Fibroblast of upper back skin (primary cell): ENCODE data around the gene TMEM254.
"Not testable (repeated sequence)": the region's sequence is repeated elsewhere in the genome, so short reads cannot be mapped to it uniquely, and the experiment has no call there.

Experiments used
- DNase-seq: peaks from one replicate; pipeline ENCODE4 v3.0.0-alpha.2; 2013

TMEM254 gene

DNA sequence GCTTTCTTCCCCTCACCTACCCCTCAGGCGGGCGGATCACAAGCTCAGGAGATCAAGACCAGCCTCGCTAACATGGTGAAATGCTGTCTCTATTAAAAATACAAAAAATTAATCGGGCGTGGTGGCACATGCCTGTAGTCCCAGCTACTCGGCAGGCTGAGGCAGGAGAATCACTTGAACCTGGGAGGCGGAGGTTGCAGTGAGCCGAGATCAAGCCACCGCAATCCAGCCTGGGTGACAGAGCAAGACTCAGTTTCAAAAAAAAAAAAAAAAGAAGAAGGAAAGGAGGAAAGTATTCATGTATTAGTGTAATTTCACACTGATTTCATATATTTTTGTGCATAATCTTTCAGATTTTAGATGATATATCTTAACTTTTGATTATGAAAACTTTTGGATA lies 55.2 kb downstream of the TMEM254 start:
- DNase-seq, result not testable (repeated sequence)

DNA sequence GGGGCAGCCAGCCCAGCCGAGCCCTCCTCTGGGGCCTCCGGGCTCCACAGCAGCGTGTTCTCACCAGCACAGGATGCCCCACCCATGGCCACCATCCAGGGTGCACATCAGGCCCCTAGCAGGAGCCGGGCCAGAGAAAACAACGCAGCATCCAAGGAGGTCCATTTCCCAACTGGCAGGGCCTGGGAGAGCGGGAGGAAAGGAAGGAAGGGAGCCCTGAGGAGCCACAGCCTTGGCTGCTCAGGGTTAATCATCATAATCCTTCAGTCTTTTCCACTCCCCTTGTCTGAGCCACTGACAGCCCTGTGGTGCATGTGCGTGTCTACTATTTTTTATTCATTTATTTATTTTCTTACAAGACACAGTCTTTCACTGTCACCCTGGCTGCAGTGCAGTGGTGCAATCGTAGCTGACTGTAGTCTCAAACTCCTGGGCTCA lies 57.7 kb downstream of the TMEM254 start:
- peak; percentile 93 for DNase-seq

DNA sequence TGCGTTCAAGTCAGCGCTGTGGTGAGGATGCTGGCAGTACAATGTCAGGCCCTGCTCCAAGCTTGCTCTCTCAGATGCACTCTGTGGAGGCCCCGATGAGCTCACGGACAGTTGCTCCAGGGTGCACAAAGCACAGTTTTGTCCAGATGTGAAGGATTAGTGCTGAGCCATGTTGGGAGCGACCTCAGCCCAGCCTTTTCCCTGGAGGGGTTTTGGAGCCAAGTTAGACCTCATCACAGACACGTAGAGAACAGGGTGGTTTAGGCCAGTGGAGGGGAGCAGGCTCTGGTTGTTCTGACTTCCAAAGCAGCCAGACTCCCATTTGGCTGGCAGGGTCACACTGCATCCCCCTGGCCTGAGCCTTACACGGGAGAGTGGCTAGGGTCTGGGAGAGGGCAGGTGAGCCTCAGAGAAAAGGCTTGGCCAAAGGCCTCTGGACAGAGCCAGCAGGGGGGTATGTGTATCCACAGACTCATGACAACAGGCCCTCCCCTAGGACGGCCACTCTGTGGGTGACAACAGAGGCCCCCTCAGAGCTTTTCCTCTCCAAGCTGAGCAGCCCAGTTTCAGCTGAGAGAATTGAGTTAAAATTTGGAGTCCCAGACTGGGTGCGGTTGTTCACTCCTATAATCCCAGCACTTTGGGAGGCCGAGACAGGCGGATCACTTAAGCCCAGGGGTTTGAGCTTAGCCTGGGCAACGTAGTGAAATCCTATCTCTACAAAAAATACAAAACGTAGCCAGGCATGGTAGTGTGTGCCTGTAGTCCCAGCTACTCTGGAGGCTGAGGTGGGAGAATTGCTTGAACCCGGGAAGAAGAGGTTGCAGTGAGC lies 58.8 kb downstream of the TMEM254 start:
- peak; percentile 83 for DNase-seq

DNA sequence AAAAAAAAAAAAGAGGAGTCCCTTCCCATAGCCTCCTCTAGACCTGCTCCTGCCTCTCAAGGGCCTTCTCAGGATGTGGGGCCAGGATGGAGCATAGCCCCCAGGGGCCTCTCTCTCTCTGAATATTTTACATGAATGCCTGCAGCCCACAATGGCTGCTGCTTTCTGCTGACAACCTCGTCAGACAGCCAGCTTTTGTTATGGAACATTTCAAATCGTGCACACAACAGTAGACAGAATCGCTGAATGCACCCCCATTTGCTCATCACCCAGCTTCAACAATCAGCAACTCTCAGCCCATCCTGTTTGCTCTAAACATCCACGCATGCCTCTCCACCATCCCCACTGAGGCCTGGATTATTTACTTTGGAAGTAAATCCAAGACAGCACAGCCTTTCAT lies 59.5 kb downstream of the TMEM254 start:
- no peak for DNase-seq

DNA sequence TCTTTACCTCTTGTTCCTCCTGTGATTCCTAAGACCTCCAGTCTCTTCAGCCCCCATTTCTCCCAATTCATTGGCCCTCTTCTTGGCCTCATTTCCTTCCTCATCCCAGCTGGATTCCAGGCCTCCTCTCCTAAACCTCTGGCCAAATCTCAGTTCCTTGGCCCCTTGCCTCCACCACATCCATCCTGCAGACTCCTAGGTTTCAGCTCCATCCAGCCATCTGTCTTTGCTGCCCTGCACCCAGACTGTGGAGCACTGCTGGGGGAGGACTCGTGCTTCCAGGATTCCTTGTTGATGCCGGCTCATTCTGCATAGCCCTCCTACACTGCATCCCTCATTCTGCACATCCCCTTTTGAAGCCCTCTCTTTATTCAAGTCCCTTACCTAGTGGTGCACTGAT lies 60.8 kb downstream of the TMEM254 start:
- DNase-seq, result no peak

DNA sequence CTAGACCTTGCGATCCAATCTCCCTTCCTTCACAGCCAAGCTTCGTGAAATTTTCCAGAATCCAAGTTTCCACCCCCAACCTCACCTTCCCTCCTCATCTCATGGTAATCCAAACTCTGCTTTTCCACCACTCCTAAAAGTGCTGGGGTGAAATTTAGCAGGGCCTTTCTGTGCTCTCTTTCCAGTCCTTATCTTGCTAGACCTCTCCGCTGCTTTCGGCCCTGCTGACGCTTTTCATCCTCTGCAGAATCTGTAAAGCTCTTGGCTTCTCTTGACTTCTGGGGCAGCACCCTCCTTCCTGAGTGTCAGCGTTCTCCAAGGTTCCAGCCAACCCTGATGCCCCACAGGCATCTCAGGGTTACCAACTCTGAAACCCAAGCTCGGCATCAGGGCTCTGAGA lies 61.8 kb downstream of the TMEM254 start:
- no peak for DNase-seq

DNA sequence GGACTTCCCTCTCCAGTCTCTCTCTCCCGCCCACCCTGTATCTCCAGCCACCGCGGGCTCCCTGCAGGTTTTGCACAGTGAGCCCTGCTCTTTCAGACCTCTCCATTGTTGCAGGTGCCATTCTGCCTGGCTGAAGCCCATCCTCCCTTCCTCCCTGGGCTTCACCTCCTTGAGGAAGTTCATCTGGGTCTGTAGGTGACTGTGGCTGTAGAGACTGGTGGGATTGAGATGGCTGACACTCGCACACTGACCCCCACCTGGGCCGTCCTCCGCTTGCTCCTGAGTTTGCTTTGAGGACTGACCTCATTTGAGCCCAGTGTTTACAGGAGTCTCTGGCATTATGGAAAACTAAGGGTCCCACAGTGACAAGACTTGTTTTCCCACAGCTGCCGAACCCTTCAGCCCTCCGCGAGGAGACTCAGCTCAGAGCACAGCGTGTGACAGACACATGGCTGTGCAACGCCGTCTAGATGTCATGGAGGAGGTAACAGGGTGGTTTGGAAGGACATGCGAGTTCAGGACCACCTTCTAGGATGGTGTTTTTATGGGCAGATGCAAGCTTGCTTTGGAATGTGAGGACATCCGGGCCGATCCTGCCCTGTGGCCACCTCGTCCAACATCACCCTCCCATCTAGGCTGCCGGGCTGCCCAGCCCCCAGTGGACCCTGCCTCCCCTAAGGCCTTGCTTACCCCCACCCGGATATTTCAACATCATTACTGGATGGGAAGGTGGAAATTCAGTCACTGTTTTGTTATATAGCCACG lies 63.4 kb downstream of the TMEM254 start:
- no peak for DNase-seq
